HG02623 (cell line): ENCODE results near the gene NCOA6.
A peak's percentile ranks its signal among the peaks of the same experiment; 100 is the strongest.
"Not testable (repeated sequence)": the region's sequence is repeated elsewhere in the genome, so short reads cannot be mapped to it uniquely, and the experiment has no call there.

ENCODE experiments used
- ATAC-seq: cut with Tn5 transposase; IDR thresholded peaks from one replicate; pipeline ENCODE4 v1.9.1; 2021; ENCODE audit warnings: moderate library complexity; ENCODE audit not compliant: unreplicated experiment

Gene NCOA6

GRCh38 chr20:34724172-34724571 lies 101.3 kb downstream of the NCOA6 start:
- ATAC-seq = no peak

- not testable (repeated sequence) for ATAC-seq
Measured at GRCh38 chr20:34722560-34722959, 102.9 kb downstream of the NCOA6 start.

GRCh38 chr20:34720266-34720665 lies 105.2 kb downstream of the NCOA6 start:
- no peak for ATAC-seq

GRCh38 chr20:34719242-34720017 lies 106.0 kb downstream of the NCOA6 start:
- peak; percentile 89 for ATAC-seq

- no peak for ATAC-seq
Measured at GRCh38 chr20:34717230-34718095, 108.0 kb downstream of the NCOA6 start.

- ATAC-seq = no peak
Measured at GRCh38 chr20:34716921-34717229, 108.6 kb downstream of the NCOA6 start.

GRCh38 chr20:34715384-34715783 lies 110.1 kb downstream of the NCOA6 start:
- ATAC-seq = no peak

GRCh38 chr20:34713944-34714515 lies 111.4 kb downstream of the NCOA6 start:
- not testable (repeated sequence) for ATAC-seq

- ATAC-seq = no peak
Measured at GRCh38 chr20:34713194-34713943, 112.1 kb downstream of the NCOA6 start.

- no peak for ATAC-seq
Measured at GRCh38 chr20:34712525-34713192, 112.8 kb downstream of the NCOA6 start.

- no peak for ATAC-seq
Measured at GRCh38 chr20:34711813-34712430, 113.5 kb downstream of the NCOA6 start.

- no peak for ATAC-seq
Measured at GRCh38 chr20:34710861-34711574, 114.4 kb downstream of the NCOA6 start.

GRCh38 chr20:34710568-34710839 lies 114.9 kb downstream of the NCOA6 start:
- no peak for ATAC-seq

- peak; percentile 40 for ATAC-seq
Measured at GRCh38 chr20:34709831-34710567, 115.5 kb downstream of the NCOA6 start.

- peak; percentile 37 for ATAC-seq
Measured at GRCh38 chr20:34709044-34709830, 116.2 kb downstream of the NCOA6 start.

GRCh38 chr20:34708621-34709043 lies 116.8 kb downstream of the NCOA6 start:
- ATAC-seq = no peak

- ATAC-seq = no peak
Measured at GRCh38 chr20:34706912-34707784, 118.3 kb downstream of the NCOA6 start.
